ENCODE results near the gene SLC45A1. TPM values are rescaled to one million over a fixed set of nuclear protein-coding genes. Genes with fewer than 3 reads are reported as not detected.

SLC45A1 gene
- total RNA-seq, 1 experiment from 2014 or later, result 13.8 TPM

- CTCF ChIA-PET, result no interaction called here
- H3K27ac ChIP-seq (ENCODE audit: low read depth, low read length), result no peak overlapping the region
- no peaks in the 10 kb centered on the region for H3K9me3 ChIP-seq (ENCODE audit: control insufficient read depth in 1 of 2, insufficient read depth in 1 of 2, low read depth in 1 of 2, low read length in 2 of 2)
- H3K36me3 ChIP-seq (ENCODE audit: control insufficient read depth in 1 of 2, insufficient read depth in 2 of 2, low read length in 2 of 2), result no peaks in the 10 kb centered on the region
- RAD21 ChIA-PET (ENCODE audit: low non-redundant PET in 1 of 2, low total read pairs in 2 of 2, uncharacterized antibody in 2 of 2, unreplicated experiment in 2 of 2), result no interaction called here
- intact Hi-C loops (cut with micrococcal nuclease), result no loop called here
- no peaks in the 10 kb centered on the region for H4K20me1 ChIP-seq (ENCODE audit: insufficient read depth)
- H3K4me2 ChIP-seq (ENCODE audit: low read length), result no peak overlapping the region
- no peak for ATAC-seq
- H2AFZ ChIP-seq (ENCODE audit: low read depth, low read length, poor library complexity, severe bottlenecking), result no peak overlapping the region
- H3K4me1 ChIP-seq (ENCODE audit: control insufficient read depth in 1 of 2, insufficient read depth in 2 of 2, low read length in 2 of 2), result no peaks in the 10 kb centered on the region
- H3K79me2 ChIP-seq (ENCODE audit: insufficient read depth, low read length), result no peaks in the 10 kb centered on the region; the same call in 1 of the 2 replicates
- no TSS peak for BruUV-seq (replicated peaks)
- H3K27me3 ChIP-seq (ENCODE audit: insufficient read depth, low read length), result no peaks in the 10 kb centered on the region
- no peak for TF ChIP-seq EZH2 (IDR thresholded peaks at IDR 0.05)
- TF ChIP-seq POLR2AphosphoS5 (IDR thresholded peaks at IDR 0.05; ENCODE audit: low read depth, low read length), result no peak
- TF ChIP-seq SRF (IDR thresholded peaks at IDR 0.05; ENCODE audit: low read depth), result no peak
- TF ChIP-seq JUND (IDR thresholded peaks at IDR 0.05), result no peak
- TF ChIP-seq ZFX (IDR thresholded peaks at IDR 0.05), result no peak
- no peaks in the 10 kb centered on the region for H3K9me2 ChIP-seq (ENCODE audit: insufficient read depth)
- DNase-seq (ENCODE audit: low read depth, low spot score), result no peak
- no peak overlapping the region for H3K9ac ChIP-seq (ENCODE audit: low read length)
- H3K4me3 ChIP-seq (replicated peaks in 1 of 2; ENCODE audit: low read depth in 1 of 2, low read length in 2 of 2), result no peak overlapping the region
- POLR2A ChIA-PET, result interaction anchor here (1.5 kb wide), 1 partner anchor 41 kb away, joined by 5 read pairs; no protein-coding TSS in a partner anchor
Observed at GRCh38 chr1:8384088-8384487, 66.2 kb downstream of the SLC45A1 start.

GRCh38 chr1:8384577-8384976 lies 66.7 kb downstream of the SLC45A1 start:
- intact Hi-C loops (cut with micrococcal nuclease), result no loop called here
- TF ChIP-seq SRF (IDR thresholded peaks at IDR 0.05; ENCODE audit: low read depth) (no peak), ELF1 (IDR thresholded peaks at IDR 0.05; ENCODE audit: borderline replicate concordance, low read depth) (no peak), TCF7L2 (IDR thresholded peaks at IDR 0.05; ENCODE audit: borderline replicate concordance, extremely low read depth, insufficient read depth, insufficient read length) (no peak), EZH2phosphoT487 (IDR thresholded peaks at IDR 0.05; ENCODE audit: borderline replicate concordance) (no peak), ZFX (IDR thresholded peaks at IDR 0.05) (no peak), JUND (IDR thresholded peaks at IDR 0.05) (no peak), FOSL1 (IDR thresholded peaks at IDR 0.05; ENCODE audit: low read depth) (no peak), ZNF274 (IDR thresholded peaks at IDR 0.05; ENCODE audit: low read depth, low read length) (no peak), YY1 (IDR thresholded peaks at IDR 0.05; ENCODE audit: extremely low read depth, insufficient replicate concordance, low read depth, low read length) (no peak)
- TF ChIP-seq, protein P1, sequence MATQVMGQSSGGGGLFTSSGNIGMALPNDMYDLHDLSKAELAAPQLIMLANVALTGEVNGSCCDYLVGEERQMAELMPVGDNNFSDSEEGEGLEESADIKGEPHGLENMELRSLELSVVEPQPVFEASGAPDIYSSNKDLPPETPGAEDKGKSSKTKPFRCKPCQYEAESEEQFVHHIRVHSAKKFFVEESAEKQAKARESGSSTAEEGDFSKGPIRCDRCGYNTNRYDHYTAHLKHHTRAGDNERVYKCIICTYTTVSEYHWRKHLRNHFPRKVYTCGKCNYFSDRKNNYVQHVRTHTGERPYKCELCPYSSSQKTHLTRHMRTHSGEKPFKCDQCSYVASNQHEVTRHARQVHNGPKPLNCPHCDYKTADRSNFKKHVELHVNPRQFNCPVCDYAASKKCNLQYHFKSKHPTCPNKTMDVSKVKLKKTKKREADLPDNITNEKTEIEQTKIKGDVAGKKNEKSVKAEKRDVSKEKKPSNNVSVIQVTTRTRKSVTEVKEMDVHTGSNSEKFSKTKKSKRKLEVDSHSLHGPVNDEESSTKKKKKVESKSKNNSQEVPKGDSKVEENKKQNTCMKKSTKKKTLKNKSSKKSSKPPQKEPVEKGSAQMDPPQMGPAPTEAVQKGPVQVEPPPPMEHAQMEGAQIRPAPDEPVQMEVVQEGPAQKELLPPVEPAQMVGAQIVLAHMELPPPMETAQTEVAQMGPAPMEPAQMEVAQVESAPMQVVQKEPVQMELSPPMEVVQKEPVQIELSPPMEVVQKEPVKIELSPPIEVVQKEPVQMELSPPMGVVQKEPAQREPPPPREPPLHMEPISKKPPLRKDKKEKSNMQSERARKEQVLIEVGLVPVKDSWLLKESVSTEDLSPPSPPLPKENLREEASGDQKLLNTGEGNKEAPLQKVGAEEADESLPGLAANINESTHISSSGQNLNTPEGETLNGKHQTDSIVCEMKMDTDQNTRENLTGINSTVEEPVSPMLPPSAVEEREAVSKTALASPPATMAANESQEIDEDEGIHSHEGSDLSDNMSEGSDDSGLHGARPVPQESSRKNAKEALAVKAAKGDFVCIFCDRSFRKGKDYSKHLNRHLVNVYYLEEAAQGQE (IDR thresholded peaks at IDR 0.05; ENCODE audit: low read depth), result no peak
- TF ChIP-seq, protein P2, sequence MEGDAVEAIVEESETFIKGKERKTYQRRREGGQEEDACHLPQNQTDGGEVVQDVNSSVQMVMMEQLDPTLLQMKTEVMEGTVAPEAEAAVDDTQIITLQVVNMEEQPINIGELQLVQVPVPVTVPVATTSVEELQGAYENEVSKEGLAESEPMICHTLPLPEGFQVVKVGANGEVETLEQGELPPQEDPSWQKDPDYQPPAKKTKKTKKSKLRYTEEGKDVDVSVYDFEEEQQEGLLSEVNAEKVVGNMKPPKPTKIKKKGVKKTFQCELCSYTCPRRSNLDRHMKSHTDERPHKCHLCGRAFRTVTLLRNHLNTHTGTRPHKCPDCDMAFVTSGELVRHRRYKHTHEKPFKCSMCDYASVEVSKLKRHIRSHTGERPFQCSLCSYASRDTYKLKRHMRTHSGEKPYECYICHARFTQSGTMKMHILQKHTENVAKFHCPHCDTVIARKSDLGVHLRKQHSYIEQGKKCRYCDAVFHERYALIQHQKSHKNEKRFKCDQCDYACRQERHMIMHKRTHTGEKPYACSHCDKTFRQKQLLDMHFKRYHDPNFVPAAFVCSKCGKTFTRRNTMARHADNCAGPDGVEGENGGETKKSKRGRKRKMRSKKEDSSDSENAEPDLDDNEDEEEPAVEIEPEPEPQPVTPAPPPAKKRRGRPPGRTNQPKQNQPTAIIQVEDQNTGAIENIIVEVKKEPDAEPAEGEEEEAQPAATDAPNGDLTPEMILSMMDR (IDR thresholded peaks at IDR 0.05 in 2 of 3, conservative IDR thresholded peaks at IDR 0.05 in 1 of 3; ENCODE audit: borderline replicate concordance in 1 of 3, insufficient read depth in 1 of 3, low read depth in 2 of 3, low read length in 2 of 3), result no peak

More at GRCh38 chr1:8384577-8384976, 66.7 kb downstream of the SLC45A1 start:
- no peaks in the 10 kb centered on the region for H4K20me1 ChIP-seq (ENCODE audit: insufficient read depth)
- no peaks in the 10 kb centered on the region for H3K27me3 ChIP-seq (ENCODE audit: insufficient read depth, low read length)
- ChIA-PET POLR2A (interaction anchor here (1.5 kb wide), 1 partner anchor 40 kb away, joined by 5 read pairs; no protein-coding TSS in a partner anchor), RAD21 (ENCODE audit: low non-redundant PET in 1 of 2, low total read pairs in 2 of 2, uncharacterized antibody in 2 of 2, unreplicated experiment in 2 of 2) (no interaction called here), CTCF (no interaction called here)
- no peak for ATAC-seq
- H3K4me2 ChIP-seq (ENCODE audit: low read length), result no peak overlapping the region
- H3K9me2 ChIP-seq (ENCODE audit: insufficient read depth), result no peaks in the 10 kb centered on the region
- no peak overlapping the region for H2AFZ ChIP-seq (ENCODE audit: low read depth, low read length, poor library complexity, severe bottlenecking)
- no peak for DNase-seq (ENCODE audit: low read depth, low spot score)
- BruUV-seq (replicated peaks), result no TSS peak
- H3K79me2 ChIP-seq (ENCODE audit: insufficient read depth, low read length), result no peaks in the 10 kb centered on the region; the same call in 1 of the 2 replicates
- no peaks in the 10 kb centered on the region for H3K36me3 ChIP-seq (ENCODE audit: control insufficient read depth in 1 of 2, insufficient read depth in 2 of 2, low read length in 2 of 2)
- no peak overlapping the region for H3K9ac ChIP-seq (ENCODE audit: low read length)
- H3K4me3 ChIP-seq (replicated peaks in 1 of 2; ENCODE audit: low read depth in 1 of 2, low read length in 2 of 2), result no peak overlapping the region
- no peak overlapping the region for H3K27ac ChIP-seq (ENCODE audit: low read depth, low read length)
- no peaks in the 10 kb centered on the region for H3K9me3 ChIP-seq (ENCODE audit: control insufficient read depth in 1 of 2, insufficient read depth in 1 of 2, low read depth in 1 of 2, low read length in 2 of 2)
- H3K4me1 ChIP-seq (ENCODE audit: control insufficient read depth in 1 of 2, insufficient read depth in 2 of 2, low read length in 2 of 2), result no peaks in the 10 kb centered on the region

Data from HCT116 (cell line).